SW 1271 (cell line): ENCODE results near the gene RNU1-4.
"Not testable (repeated sequence)": the region's sequence is repeated elsewhere in the genome, so short reads cannot be mapped to it uniquely, and the experiment has no call there.

Experiments used
- DNase-seq, 2 experiments: peaks; one replicate each; lab custom pipeline; 2025; lab: John Stamatoyannopoulos, UW

Gene RNU1-4

DNA sequence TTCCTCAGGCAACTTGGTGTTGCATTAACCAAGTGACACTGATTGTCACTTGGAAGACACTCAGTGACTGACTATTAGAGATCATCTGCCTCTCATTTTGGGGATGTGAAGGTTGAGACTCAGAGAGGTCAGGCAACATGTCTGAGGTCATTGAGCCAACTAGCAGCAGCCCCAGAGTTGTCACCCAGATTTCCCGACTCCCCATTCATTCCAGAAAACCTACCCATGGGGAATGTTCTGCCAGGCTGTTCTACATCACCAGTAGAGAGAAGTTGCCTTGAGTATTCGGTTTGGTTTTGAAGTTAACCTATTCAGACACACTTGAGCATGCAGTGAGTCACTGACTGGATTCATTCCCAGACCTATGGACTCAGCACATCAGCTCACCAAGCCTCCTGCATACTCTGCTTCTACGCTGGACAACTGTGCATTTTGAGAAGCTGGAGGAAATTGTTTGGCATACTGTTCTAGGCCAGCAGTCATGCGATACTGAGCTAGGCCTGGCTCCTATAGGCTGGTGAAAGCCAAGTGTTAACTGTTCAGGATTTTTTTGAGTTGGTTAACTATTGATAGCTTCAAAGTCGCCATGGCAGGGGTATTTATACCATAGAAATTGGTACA, 29.9 kb downstream of the RNU1-4 start:
- DNase-seq: not testable (repeated sequence)

DNA sequence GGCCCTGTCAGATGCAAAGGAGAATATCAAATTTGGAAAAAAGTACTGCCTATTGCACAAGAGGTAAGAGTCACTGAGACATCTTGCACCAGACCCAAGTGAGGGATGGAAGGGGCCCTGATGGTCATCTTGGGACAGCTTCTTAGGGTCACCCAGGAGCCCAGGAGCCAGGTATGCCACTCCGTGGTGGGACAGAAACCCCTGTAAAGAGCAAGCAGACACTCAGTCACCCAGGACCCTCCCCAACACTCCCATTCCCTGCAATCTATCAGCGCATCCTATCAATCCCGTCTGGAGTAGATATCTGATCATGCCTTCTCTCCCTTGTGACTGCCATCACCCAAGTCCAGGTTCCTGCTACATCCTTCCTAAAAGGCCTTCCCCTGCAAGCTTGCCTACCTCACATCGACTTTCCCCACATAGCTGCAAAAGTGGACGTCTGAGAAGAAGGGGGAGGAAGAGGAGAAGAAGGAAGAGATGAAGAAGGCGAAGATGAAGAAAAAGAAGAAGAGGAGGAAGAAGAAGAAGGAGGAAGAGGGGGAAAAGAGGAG, 30.7 kb downstream of the RNU1-4 start:
- DNase-seq: not testable (repeated sequence)

DNA sequence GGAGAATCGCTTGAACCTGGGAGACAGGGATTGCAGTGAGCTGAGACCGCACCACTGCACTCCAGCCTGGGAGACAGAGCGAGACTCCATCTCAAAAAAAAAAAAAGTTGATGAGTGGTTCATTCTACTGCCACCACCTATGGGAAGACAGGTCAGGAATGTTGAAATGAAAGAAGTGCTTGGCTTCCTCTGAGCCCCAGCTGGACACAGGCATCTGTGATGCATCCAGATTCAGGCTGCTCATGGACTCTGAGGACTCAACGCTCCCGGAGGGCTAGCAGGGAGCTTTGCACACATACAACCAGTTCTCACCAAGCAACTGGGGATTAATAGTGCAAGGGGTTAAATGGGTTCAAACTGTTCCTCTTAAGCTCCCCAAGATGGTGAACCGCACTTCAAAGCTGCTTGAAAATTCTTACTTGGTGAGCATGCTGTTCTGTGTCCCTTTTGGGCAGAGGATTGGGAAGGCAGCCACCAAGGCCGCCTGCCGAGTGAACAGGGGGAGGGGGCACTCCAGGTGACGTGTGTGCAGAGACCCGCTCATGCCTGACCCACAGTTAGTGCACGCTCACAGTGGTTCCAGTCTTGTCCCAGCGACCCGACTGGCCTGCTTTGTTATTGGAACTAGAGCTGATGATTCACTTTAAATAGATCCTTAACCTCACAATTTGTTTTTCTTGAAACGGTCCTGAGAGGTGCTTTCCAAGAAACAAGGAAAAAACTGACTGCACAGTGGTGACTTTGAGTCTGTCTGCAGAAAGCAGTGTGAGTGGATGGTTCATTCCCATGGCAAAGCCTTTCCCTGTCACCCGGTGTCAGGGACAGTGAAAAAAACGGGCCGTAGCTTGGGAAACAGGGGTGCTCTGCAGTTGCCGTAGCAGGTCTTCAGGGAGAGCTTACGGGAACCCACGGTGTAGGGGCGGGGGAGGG, 32.2 kb downstream of the RNU1-4 start:
- DNase-seq: not testable (repeated sequence)

DNA sequence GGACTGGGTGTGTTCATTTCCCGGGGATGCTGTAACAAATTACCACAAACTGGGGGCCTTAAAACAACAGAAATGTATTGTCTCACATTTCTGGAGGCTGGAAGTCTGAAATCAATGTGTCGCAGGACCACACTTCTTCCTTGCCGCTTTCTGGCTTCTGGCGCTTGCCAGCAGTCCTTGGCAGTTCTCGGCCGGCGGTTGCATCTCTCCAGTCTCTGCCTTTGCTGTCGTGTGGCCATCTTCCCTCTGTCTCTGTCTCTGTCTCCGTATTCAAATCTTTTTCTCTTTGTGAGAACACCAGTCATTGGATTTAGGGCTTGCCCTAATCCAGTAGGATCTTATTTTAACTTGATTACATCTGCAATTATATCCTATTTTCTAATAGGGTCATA, 32.9 kb downstream of the RNU1-4 start:
- not testable (repeated sequence) for DNase-seq

DNA sequence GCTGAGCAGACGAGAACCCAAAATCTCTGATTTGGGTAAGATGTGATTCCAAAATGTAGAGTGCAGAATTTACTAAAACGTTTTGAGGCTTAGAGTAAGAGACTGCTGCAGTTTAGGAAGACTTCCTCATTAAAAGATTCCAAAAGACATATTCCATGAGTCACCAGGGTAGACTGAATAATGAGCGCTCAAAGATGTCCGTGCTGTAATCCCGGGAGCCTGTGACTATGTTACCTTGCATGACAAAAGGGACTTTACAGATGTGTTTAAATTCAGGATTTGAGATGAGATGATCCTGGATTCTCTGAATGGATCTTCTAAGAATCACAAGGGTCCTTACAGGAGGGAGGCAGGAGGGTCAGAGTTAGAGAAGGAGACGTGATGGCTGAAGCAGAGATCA, 33.4 kb downstream of the RNU1-4 start:
- DNase-seq: not testable (repeated sequence)

DNA sequence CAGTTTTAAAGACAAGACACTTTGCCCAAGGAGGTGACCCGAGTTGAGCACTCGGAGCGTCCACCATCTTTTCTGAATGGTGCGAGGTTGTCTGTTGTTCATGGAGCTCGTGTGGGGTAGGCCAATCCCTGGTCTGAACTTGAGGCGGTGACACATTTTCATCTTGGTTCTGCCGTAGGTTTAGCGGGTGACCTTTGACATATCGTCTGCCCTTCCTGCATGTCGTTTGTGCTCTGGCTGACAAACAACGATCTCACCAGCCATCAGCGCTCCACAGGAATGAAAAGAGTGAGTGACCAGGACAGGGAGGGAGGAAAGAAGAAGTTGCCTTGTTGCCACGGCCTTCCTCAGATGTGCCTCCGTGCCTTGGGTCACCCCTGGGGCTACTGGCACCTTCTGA, 34.5 kb downstream of the RNU1-4 start:
- not testable (repeated sequence) for DNase-seq

DNA sequence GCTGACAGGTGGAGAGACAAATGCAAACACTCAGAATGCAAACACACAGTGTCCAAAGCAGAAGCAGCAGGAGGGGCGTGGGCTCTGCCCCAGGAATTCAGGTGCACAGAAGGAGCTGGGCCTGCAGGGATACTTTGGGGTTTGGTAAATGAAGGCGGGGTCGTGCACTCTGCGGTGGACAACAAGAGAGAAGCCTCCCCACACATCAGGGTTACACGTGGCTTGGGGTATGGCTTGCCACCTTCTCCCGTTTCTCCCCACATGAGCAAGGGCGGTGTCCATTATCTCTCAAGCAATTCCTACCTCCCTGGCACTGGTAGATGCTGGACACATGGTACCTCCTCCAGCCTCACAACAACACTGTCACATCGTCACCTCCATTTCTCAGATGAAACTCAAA, 35.0 kb downstream of the RNU1-4 start:
- DNase-seq: not testable (repeated sequence)

DNA sequence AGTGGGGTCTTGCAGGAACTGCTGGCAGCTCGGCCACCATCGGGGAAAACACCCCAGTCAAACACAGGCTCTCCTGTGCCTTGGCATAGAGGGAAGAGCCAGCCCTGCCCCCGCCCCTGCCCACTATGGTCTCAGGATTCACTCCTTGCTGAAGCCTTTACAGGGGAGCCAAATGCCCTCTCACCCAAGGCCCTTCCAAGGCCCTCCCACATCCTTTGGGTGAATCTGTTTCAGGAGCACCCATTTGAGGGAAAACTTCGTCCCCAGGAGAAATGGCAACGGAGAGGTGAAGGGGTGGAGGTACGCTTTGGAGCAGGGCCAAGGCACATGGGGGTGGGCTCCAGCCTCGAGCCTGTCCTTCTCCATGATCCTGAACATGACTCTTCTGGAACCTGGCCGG, 35.9 kb downstream of the RNU1-4 start:
- DNase-seq: not testable (repeated sequence)

DNA sequence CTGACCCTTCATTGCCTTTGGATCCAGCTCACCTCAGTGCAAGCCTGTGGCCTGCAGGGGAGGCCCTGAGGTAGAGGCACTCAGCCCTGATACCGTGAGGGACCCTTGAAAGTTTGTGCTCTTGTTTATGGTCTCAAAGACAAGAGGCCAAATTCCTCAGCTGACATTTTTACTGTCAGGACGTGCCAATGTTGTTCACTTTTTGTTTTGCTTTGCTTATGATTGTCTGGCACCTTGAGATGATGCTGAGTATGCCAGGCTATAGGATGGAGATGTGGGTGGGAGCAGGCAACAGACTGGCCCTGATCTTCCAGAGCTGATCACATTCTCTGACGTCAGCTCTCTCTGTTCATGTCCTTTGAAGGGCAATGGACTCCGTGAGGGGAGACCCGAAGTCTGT, 36.5 kb downstream of the RNU1-4 start:
- not testable (repeated sequence) for DNase-seq

DNA sequence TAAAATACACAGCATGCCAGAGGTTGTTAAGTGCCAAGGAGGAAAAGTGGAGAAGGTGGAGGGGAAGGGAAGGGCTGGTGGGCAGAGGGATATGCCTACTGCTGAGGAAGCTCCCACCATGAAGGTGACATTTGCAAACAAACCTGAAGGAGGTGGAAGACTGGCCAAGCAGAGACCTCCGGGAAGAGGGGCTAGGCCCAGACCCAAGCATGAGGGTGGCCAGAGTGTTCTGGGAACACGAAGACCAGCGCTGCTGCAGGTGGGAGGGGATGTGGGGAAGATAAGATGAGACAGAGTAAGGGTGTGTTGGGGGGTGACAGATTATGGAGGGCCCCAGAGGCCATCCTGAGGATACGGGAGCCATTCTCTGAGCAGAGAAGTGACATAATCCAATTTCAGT, 37.5 kb downstream of the RNU1-4 start:
- not testable (repeated sequence) for DNase-seq

DNA sequence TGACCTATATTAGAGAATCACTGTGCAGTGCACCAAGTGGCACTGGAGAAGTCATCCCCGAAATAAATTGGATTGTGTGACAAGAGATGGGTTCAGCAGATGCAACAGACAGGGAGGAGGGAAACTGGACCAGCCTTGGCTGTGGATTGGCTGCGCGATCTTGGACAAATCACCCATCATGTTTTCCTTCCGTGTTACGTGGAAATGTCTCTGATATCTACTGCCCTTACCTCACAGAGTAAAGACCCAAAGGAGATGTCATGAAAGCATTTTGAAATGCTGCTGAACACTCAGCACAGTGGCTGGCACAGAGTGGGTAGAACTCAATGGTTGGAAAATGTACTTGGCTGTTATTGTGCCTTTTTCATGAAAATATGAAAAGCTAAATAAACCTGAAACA, 39.2 kb downstream of the RNU1-4 start:
- not testable (repeated sequence) for DNase-seq

DNA sequence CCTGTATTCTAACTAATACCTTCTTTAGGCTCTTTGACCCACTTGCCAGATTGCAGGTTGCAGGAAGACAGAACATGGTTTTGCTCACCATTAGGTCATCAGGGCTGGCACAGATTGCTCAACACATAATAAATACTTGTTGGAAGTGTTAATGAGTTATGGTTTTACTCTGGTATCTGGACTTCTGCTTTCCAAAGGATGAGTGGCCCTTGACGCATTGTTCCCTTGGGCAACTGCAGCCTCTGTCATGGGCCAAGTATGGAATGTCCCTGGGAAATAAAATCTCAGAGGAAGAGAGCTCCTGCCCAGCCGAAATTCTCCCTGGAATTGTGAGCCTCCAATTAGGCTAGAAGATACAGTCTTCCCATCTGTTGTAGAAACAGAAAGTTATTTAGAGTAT, 40.7 kb downstream of the RNU1-4 start:
- not testable (repeated sequence) for DNase-seq

DNA sequence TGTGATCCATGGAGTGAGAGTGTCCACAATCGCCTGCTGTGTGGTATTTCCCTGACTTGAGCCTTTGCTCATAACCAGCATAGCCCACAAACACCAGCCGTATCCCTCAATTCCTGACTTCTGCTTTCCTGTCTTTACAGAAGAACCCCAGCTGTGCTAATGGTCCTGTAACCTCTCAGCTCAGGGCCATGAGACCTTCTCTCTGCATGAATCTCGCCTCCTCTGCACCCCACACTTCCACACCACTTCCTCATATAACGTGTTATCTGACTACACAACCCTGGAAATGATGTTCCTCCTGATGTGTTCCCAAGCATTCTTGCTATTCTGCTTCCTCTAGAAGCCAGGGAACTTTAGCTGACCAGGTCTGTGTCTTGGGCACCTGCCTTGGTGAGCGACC, 41.3 kb downstream of the RNU1-4 start:
- not testable (repeated sequence) for DNase-seq

DNA sequence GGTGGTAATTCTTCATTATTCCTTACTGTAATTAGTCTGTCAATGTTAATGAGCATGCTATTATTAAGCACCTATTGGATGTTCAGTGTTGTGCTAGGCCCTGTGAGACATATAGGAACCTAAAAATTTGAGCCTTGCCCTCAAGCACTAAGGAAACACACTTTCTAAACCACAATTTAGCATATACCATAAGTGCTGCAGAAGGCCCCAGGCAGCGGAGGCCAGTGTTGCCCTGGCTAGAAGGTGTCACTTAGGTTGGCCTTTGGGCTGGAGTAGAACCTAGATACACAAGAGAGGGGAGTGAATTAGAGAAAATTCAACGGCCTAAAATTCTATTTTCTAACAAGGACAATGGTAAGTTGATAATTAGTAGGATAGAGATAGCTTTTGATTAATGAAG, 44.6 kb downstream of the RNU1-4 start:
- DNase-seq: not testable (repeated sequence)

DNA sequence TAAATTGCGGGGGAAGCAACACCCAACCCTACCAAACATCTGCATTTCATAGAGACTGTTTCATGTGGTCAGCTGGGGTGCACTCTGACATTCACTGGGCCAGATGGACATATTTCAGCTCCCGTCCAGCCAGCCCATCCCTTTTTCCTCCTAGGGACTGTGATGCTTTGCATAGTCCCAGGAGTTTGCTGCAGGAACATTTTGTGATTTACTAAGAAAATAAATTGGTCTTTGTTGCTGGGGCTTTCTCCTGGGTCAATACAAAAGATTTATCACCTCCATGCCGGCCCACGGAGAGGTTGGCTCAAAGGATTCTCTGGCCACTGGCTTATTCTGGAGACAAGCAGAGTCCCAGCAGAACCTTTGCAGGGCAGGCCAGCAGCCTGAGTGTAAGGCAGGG, 46.0 kb downstream of the RNU1-4 start:
- DNase-seq: not testable (repeated sequence)

DNA sequence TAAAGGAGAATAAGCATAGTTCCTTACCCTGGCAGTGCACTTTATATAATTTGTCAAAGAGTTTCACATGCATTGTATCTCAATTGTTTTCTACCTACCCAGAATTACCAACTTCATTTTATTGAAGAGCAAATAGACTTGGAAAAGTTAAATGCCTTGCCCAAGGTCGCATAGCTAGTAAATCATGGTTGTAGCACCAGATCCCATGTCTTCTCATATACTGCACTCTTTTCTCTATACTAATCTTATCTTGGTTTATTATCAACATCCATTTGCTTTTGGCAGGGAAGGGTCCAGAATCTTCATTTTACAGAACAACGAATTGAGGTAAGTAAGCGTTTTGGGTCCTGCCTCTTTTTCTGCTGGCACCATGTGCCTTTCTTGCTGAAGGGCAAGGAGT, 46.9 kb downstream of the RNU1-4 start:
- not testable (repeated sequence) for DNase-seq

DNA sequence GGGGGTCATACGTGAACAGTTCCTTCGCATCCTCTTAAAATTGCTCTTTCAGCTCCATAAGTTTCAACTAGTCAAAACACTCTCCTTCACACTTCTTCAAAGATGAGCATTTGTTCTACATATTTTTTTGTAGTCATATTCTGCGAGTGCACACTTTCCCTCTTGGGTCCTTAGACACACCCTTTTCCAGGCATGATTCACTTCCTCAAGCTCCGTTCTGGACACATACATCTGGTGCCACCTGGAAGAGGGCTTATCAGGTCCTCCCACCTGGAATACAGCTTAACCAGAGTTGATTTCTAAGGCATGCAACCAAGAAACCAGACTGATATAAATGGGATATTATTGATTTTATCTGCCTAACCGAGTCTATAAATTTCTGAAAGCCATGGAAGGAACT, 47.4 kb downstream of the RNU1-4 start:
- not testable (repeated sequence) for DNase-seq
